Tibial nerve (tissue), 3 donors: ENCODE measurements around the gene OTOA.

ENCODE experiments used
- POLR2A ChIP-seq, 2 donors: fragments of 450-650 bp; IDR thresholded peaks; one replicate each; pipeline ENCODE4 v1.6.1; 2017; ENCODE audit warnings: antibody characterized with exemption in 2 of 2, mild to moderate bottlenecking in 2 of 2, moderate library complexity in 2 of 2
- TF ChIP-seq, protein P1 (sequence below), 5 experiments: fragments of 200-600 bp in 3 of 5; fragments of 450-650 bp in 2 of 5; sonication (generic) in 3 of 5; IDR thresholded peaks; one replicate each; pipeline ENCODE4 v1.5.1; 2016 to 2019; ENCODE audit warnings: antibody characterized with exemption in 5 of 5, mild to moderate bottlenecking in 3 of 5, moderate library complexity in 2 of 5

- no peak for TF ChIP-seq POLR2A (IDR thresholded peaks at IDR 0.05)
- TF ChIP-seq, protein P1, sequence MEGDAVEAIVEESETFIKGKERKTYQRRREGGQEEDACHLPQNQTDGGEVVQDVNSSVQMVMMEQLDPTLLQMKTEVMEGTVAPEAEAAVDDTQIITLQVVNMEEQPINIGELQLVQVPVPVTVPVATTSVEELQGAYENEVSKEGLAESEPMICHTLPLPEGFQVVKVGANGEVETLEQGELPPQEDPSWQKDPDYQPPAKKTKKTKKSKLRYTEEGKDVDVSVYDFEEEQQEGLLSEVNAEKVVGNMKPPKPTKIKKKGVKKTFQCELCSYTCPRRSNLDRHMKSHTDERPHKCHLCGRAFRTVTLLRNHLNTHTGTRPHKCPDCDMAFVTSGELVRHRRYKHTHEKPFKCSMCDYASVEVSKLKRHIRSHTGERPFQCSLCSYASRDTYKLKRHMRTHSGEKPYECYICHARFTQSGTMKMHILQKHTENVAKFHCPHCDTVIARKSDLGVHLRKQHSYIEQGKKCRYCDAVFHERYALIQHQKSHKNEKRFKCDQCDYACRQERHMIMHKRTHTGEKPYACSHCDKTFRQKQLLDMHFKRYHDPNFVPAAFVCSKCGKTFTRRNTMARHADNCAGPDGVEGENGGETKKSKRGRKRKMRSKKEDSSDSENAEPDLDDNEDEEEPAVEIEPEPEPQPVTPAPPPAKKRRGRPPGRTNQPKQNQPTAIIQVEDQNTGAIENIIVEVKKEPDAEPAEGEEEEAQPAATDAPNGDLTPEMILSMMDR (IDR thresholded peaks at IDR 0.05), result peak; percentile 64 to 91 (median 74)
Observed at GRCh38 chr16:21656795-21657768, 6.7 kb upstream of the OTOA start.
